ENCODE data around the gene FOS. TPM values are rescaled to one million over a fixed set of nuclear protein-coding genes. Genes with fewer than 3 reads are reported as not detected.
"Not testable (repeated sequence)": the region's sequence is repeated elsewhere in the genome, so short reads cannot be mapped to it uniquely, and the experiment has no call there.

FOS gene
- polyA plus RNA-seq, 1 donor, result 1,610 TPM

DNA sequence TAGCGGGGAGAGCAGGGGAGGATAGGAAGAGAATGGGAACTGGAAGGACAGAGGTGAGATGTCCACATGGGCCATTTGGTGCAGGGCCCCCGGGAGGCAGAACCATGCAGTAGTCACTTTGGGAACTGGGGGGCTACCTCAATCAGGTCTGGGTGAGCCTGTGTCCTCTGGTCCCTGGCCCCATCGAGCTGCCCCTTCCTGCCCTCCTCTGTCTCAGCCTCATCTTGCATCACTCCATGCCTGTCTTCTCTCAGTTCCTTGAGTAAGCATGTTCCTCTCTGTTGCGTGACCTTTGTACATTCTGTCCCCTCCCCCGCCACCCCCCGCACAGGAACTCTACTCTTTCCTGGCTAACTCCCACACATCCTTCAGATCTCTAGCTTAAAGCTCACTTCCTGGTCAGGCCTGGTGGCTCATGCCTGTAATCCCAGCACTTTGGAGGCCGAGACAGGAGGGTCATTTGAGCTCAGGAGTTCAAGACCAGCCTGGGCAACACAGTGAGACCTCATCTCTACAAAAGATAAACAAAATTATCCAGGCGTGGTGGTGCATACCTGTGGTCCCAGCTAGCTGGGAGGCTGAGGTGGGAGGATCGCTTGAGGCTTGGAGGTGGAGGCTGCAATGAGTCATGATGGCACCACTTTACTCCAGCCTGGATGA lies 23.2 kb downstream of the FOS start:
- Histone ChIP-seq H3K9me3 (ENCODE audit: control insufficient read depth, low read depth, low read length) (no peaks in the 10 kb centered on the region), H3K27ac (ENCODE audit: low read length) (peak overlapping the region; percentile 80), H3K36me3 (ENCODE audit: control insufficient read depth, insufficient read depth, low read length) (no peaks in the 10 kb centered on the region), H3K4me3 (ENCODE audit: low read length) (no peak overlapping the region), H3K27me3 (ENCODE audit: control insufficient read depth, insufficient read depth, low read length) (no peaks in the 10 kb centered on the region), H3K4me1 (ENCODE audit: control insufficient read depth, insufficient read depth, low read length) (peaks cover 23% of the 10 kb centered on the region)
- peak; percentile 93 to 96 for DNase-seq
- 40% methylated on average over 1 of the region's 9 CpGs for WGBS (ENCODE audit: insufficient coverage, low lambda C conversion rate)

GRCh38 chr14:75303381-75303789 lies 24.8 kb downstream of the FOS start:
- Histone ChIP-seq H3K27ac (ENCODE audit: low read length) (no peak overlapping the region), H3K9me3 (ENCODE audit: control insufficient read depth, low read depth, low read length) (no peaks in the 10 kb centered on the region), H3K4me1 (ENCODE audit: control insufficient read depth, insufficient read depth, low read length) (peaks cover 22% of the 10 kb centered on the region), H3K4me3 (ENCODE audit: low read length) (no peak overlapping the region), H3K27me3 (ENCODE audit: control insufficient read depth, insufficient read depth, low read length) (no peaks in the 10 kb centered on the region), H3K36me3 (ENCODE audit: control insufficient read depth, insufficient read depth, low read length) (no peaks in the 10 kb centered on the region)
- peak in 1 of 2 donors; percentile 69 for DNase-seq
- no CpG with 5 or more reads among the region's 15 CpGs for WGBS (ENCODE audit: insufficient coverage, low lambda C conversion rate)

- H3K27me3 ChIP-seq (ENCODE audit: control insufficient read depth, insufficient read depth, low read length); H3K9me3 ChIP-seq (ENCODE audit: control insufficient read depth, low read depth, low read length); H3K27ac ChIP-seq (ENCODE audit: low read length); H3K36me3 ChIP-seq (ENCODE audit: control insufficient read depth, insufficient read depth, low read length); DNase-seq; H3K4me1 ChIP-seq (ENCODE audit: control insufficient read depth, insufficient read depth, low read length); H3K4me3 ChIP-seq (ENCODE audit: low read length): not testable (repeated sequence)
- 17% methylated on average over 1 of the region's 4 CpGs for WGBS (ENCODE audit: insufficient coverage, low lambda C conversion rate)
Observed at GRCh38 chr14:75306410-75306809, 27.8 kb downstream of the FOS start.

- Histone ChIP-seq H3K4me3 (ENCODE audit: low read length) (no peak overlapping the region), H3K27me3 (ENCODE audit: control insufficient read depth, insufficient read depth, low read length) (no peaks in the 10 kb centered on the region), H3K36me3 (ENCODE audit: control insufficient read depth, insufficient read depth, low read length) (no peaks in the 10 kb centered on the region), H3K27ac (ENCODE audit: low read length) (no peak overlapping the region), H3K9me3 (ENCODE audit: control insufficient read depth, low read depth, low read length) (no peaks in the 10 kb centered on the region), H3K4me1 (ENCODE audit: control insufficient read depth, insufficient read depth, low read length) (peaks cover under 1% of the 10 kb centered on the region)
- WGBS (ENCODE audit: insufficient coverage, low lambda C conversion rate), result no CpG with 5 or more reads among the region's 9 CpGs
- DNase-seq, result no peak
Observed at GRCh38 chr14:75306927-75307699, 28.5 kb downstream of the FOS start.

DNA sequence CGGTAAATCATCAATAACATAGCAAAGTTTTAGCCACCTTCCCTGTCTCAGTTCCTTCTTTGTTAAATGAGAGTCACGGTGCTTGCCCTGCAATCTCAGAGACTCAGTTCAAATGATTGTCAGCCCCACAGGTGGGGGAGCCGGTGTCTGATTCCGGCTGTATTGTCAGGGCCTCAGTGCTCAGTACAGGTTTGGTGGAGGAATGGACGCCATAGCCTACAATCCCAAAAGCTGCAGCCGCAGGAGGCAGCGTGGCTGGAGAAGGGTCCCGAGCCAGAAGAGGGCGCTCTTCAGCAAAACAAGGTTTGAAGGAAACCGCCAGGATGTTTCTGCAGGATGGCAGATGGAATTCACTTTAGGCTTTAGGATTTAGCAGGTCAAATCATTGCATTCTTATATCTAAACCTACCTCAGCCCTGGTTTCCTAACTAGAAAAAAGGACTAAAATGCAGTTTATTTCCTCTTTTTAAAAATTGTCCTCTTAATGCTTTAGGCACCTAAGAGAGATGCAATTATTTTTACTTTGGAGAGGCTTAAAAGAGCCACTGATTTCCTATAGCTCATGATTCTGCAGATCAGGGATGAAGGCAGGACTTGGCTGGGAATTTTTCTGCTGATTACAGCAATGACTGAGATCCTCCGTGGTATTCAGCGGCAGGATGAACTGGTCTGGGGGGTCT lies 29.2 kb downstream of the FOS start:
- peak; percentile 64 to 67 for DNase-seq
- H3K9me3 ChIP-seq (ENCODE audit: control insufficient read depth, low read depth, low read length), result no peaks in the 10 kb centered on the region
- no peak overlapping the region for H3K4me3 ChIP-seq (ENCODE audit: low read length)
- H3K27me3 ChIP-seq (ENCODE audit: control insufficient read depth, insufficient read depth, low read length), result no peaks in the 10 kb centered on the region
- H3K36me3 ChIP-seq (ENCODE audit: control insufficient read depth, insufficient read depth, low read length), result no peaks in the 10 kb centered on the region
- H3K27ac ChIP-seq (ENCODE audit: low read length), result no peak overlapping the region
- WGBS (ENCODE audit: insufficient coverage, low lambda C conversion rate), result no CpG with 5 or more reads among the region's 12 CpGs
- H3K4me1 ChIP-seq (ENCODE audit: control insufficient read depth, insufficient read depth, low read length), result no peaks in the 10 kb centered on the region

DNA sequence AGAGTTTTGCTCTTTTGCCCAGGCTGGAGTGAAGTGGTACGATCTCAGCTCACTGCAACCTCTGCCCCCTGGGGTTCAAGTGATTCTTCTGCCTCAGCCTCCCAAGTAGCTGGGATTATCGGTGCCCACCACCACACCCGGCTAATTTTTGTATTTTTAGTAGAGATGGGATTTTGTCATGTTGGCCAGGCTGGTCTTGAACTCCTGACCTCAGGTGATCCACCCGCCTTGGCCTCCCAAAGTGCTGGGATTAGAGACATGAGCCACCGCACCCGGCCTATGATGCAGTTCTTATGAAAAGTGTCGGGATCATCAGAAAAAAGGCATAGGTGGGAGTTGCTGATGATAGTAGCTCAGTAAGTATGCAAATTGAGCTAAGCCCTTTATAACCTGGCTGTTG lies 30.4 kb downstream of the FOS start:
- H3K27ac ChIP-seq (ENCODE audit: low read length); H3K9me3 ChIP-seq (ENCODE audit: control insufficient read depth, low read depth, low read length); H3K4me3 ChIP-seq (ENCODE audit: low read length); H3K36me3 ChIP-seq (ENCODE audit: control insufficient read depth, insufficient read depth, low read length); H3K27me3 ChIP-seq (ENCODE audit: control insufficient read depth, insufficient read depth, low read length); DNase-seq; H3K4me1 ChIP-seq (ENCODE audit: control insufficient read depth, insufficient read depth, low read length): not testable (repeated sequence)
- 83% methylated on average over 1 of the region's 7 CpGs for WGBS (ENCODE audit: insufficient coverage, low lambda C conversion rate)

GRCh38 chr14:75309561-75309960 lies 30.9 kb downstream of the FOS start:
- H3K9me3 ChIP-seq (ENCODE audit: control insufficient read depth, low read depth, low read length); H3K27ac ChIP-seq (ENCODE audit: low read length); H3K4me1 ChIP-seq (ENCODE audit: control insufficient read depth, insufficient read depth, low read length); DNase-seq; H3K4me3 ChIP-seq (ENCODE audit: low read length); H3K27me3 ChIP-seq (ENCODE audit: control insufficient read depth, insufficient read depth, low read length); H3K36me3 ChIP-seq (ENCODE audit: control insufficient read depth, insufficient read depth, low read length): not testable (repeated sequence)
- no CpG with 5 or more reads among the region's 14 CpGs for WGBS (ENCODE audit: insufficient coverage, low lambda C conversion rate)

- DNase-seq, result peak; percentile 66 to 74
- no peak overlapping the region for H3K4me3 ChIP-seq (ENCODE audit: low read length)
- no CpG with 5 or more reads among the region's 13 CpGs for WGBS (ENCODE audit: insufficient coverage, low lambda C conversion rate)
Observed at GRCh38 chr14:75310295-75311111, 31.9 kb downstream of the FOS start.

GRCh38 chr14:75311356-75311755 lies 32.7 kb downstream of the FOS start:
- Histone ChIP-seq H3K9me3 (ENCODE audit: control insufficient read depth, low read depth, low read length) (no peaks in the 10 kb centered on the region), H3K27me3 (ENCODE audit: control insufficient read depth, insufficient read depth, low read length) (no peaks in the 10 kb centered on the region), H3K4me3 (ENCODE audit: low read length) (no peak overlapping the region), H3K4me1 (ENCODE audit: control insufficient read depth, insufficient read depth, low read length) (no peaks in the 10 kb centered on the region), H3K36me3 (ENCODE audit: control insufficient read depth, insufficient read depth, low read length) (no peaks in the 10 kb centered on the region), H3K27ac (ENCODE audit: low read length) (peak overlapping the region; percentile 38)
- no CpG with 5 or more reads among the region's 4 CpGs for WGBS (ENCODE audit: insufficient coverage, low lambda C conversion rate)
- DNase-seq, result no peak

More at GRCh38 chr14:75310295-75311111, 31.9 kb downstream of the FOS start:
- Histone ChIP-seq H3K36me3 (ENCODE audit: control insufficient read depth, insufficient read depth, low read length) (no peaks in the 10 kb centered on the region), H3K9me3 (ENCODE audit: control insufficient read depth, low read depth, low read length) (no peaks in the 10 kb centered on the region), H3K27me3 (ENCODE audit: control insufficient read depth, insufficient read depth, low read length) (no peaks in the 10 kb centered on the region), H3K4me1 (ENCODE audit: control insufficient read depth, insufficient read depth, low read length) (no peaks in the 10 kb centered on the region), H3K27ac (ENCODE audit: low read length) (peak overlapping the region; percentile 38)

- no CpG with 5 or more reads among the region's 4 CpGs for WGBS (ENCODE audit: insufficient coverage, low lambda C conversion rate)
- Histone ChIP-seq H3K4me3 (ENCODE audit: low read length) (no peak overlapping the region), H3K9me3 (ENCODE audit: control insufficient read depth, low read depth, low read length) (no peaks in the 10 kb centered on the region), H3K4me1 (ENCODE audit: control insufficient read depth, insufficient read depth, low read length) (no peaks in the 10 kb centered on the region), H3K36me3 (ENCODE audit: control insufficient read depth, insufficient read depth, low read length) (no peaks in the 10 kb centered on the region), H3K27ac (ENCODE audit: low read length) (no peak overlapping the region), H3K27me3 (ENCODE audit: control insufficient read depth, insufficient read depth, low read length) (no peaks in the 10 kb centered on the region)
- DNase-seq, result no peak
Observed at GRCh38 chr14:75312341-75312740, 33.7 kb downstream of the FOS start.
